ENCODE measurements around the gene CTNNA2. TPM values are rescaled to one million over a fixed set of nuclear protein-coding genes. Genes with fewer than 3 reads are reported as not detected.

Gene CTNNA2
- total and polyA plus RNA-seq, 2 of the 8 experiments (the other 6 are each of a cell fraction or from before 2014, with no cell fraction given), result 3.9 to 9.0 TPM

DNA sequence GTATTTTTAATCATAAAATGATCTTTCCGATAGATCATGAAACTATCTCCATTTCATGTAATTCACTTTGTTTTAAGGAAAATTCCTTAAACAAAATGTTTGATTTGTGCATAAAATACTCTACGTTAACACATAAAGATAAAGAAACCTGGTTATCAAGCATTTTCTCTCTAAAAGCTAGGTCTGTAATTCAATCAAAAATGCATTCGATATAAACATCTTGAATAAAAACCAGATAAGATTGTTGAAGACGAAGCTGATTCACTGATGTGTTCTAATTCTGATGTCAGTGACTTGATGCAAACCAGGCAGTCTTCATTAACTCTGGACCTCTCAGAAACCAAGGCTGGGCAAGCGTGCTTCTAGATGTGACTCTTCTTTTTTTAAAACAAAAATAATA lies 245.2 kb downstream of the CTNNA2 start:
- 77% methylated on average over 5 of the region's 5 CpGs; no CpG with 5 or more reads in 1 of the 2 experiments for WGBS, 2 experiments (ENCODE audit: extremely low coverage in 1 of 2, insufficient coverage in 1 of 2, insufficient read length in 1 of 2, insufficient replicate concordance in 2 of 2, low coverage in 1 of 2, low lambda C conversion rate in 2 of 2, missing lambda C conversion rate in 1 of 2)
- Histone ChIP-seq H3K14ac (ENCODE audit: insufficient read length) (no peak overlapping the region), H3K4me2 (ENCODE audit: insufficient read depth in 1 of 2, low read depth in 2 of 2, low read length in 2 of 2) (no peak overlapping the region), H4K8ac (ENCODE audit: extremely low read depth, insufficient read depth, low read length) (no peak overlapping the region), H3K18ac (ENCODE audit: extremely low read depth, low read length) (no peak overlapping the region), H3K23me2 (ENCODE audit: low read depth, low read length) (no peaks in the 10 kb centered on the region), H2BK15ac (ENCODE audit: low read length) (no peak overlapping the region), H3K4ac (replicated peaks; ENCODE audit: insufficient read length, low read depth, low read length) (no peak overlapping the region), H3K79me1 (ENCODE audit: low read depth, low read length) (no peaks in the 10 kb centered on the region), H3K36me3 (ENCODE audit: control insufficient read depth in 2 of 4, insufficient read depth in 4 of 4, low read length in 3 of 4) (no peaks in the 10 kb centered on the region), H3K27me3 (replicated peaks in 1 of 4; ENCODE audit: control insufficient read depth in 3 of 4, extremely low read depth in 1 of 4, insufficient read depth in 3 of 4, low read length in 3 of 4) (no peaks in the 10 kb centered on the region), H3K4me1 (replicated peaks in 1 of 4; ENCODE audit: control insufficient read depth in 3 of 4, insufficient read depth in 4 of 4, low read length in 3 of 4) (peaks cover 0 to 5% (median 0%) of the 10 kb centered on the region in 4 experiments; a peak in 1 of 7 replicates), H3K23ac (ENCODE audit: insufficient read length) (no peak overlapping the region), H3K27ac (ENCODE audit: low read depth, low read length) (no peak overlapping the region), H3K79me2 (ENCODE audit: control insufficient read depth in 1 of 2, insufficient read depth in 2 of 2, low read length in 2 of 2) (no peaks in the 10 kb centered on the region), H3K9ac (replicated peaks in 1 of 4; ENCODE audit: extremely low read depth in 1 of 4, low read depth in 3 of 4, low read length in 3 of 4) (no peak overlapping the region), H2BK120ac (replicated peaks; ENCODE audit: low read depth, low read length) (no peak overlapping the region), H2BK12ac (ENCODE audit: low read depth, low read length) (no peak overlapping the region), H2AK5ac (ENCODE audit: low read depth, low read length) (no peak overlapping the region), H4K91ac (replicated peaks; ENCODE audit: insufficient read length, low read length) (no peak overlapping the region), H3K4me3 (ENCODE audit: extremely low read depth in 1 of 4, insufficient read depth in 2 of 4, low read depth in 3 of 4, low read length in 4 of 4) (no peak overlapping the region), H3K56ac (replicated peaks; ENCODE audit: insufficient read length, low read depth, low read length) (no peak overlapping the region), H2BK5ac (ENCODE audit: low read depth, low read length) (no peak overlapping the region), H2BK20ac (ENCODE audit: low read length) (no peak overlapping the region), H2AFZ (ENCODE audit: low read length) (no peak overlapping the region), H4K20me1 (replicated peaks in 1 of 2; ENCODE audit: control insufficient read depth in 1 of 2, insufficient read depth in 2 of 2, low read length in 2 of 2) (no peaks in the 10 kb centered on the region), H4K5ac (ENCODE audit: insufficient read length, low read depth, low read length) (no peak overlapping the region), H3K9me3 (ENCODE audit: insufficient read depth in 2 of 2, low read depth in 1 of 2, low read length in 1 of 2) (no peaks in the 10 kb centered on the region)
- no peak for FAIRE-seq
- ChIA-PET POLR2A (ENCODE audit: partially characterized antibody) (no interaction called here), CTCF (ENCODE audit: partially characterized antibody) (interaction anchor here (0.9 to 1.5 kb wide), 3 partner anchors 8 to 13 kb away, joined by 3 to 4 read pairs (median 3); no protein-coding TSS in a partner anchor)
- no peak for DNase-seq (ENCODE audit: low read depth in 1 of 2, low spot score in 2 of 2)
- TF ChIP-seq SRF (IDR thresholded peaks at IDR 0.05; ENCODE audit: low read depth, low read length) (no peak), RNF2 (IDR thresholded peaks at IDR 0.05; ENCODE audit: borderline replicate concordance, low read depth, low read length, missing control alignments, poor library complexity, severe bottlenecking) (no peak), CEBPB (IDR thresholded peaks at IDR 0.05; ENCODE audit: low read depth, low read length) (no peak), MAFK (IDR thresholded peaks at IDR 0.05; ENCODE audit: low read depth, low read length) (no peak), TAF1 (IDR thresholded peaks at IDR 0.05; ENCODE audit: low read depth, low read length) (no peak), TBP (IDR thresholded peaks at IDR 0.05; ENCODE audit: low read depth, low read length) (no peak), POLR2AphosphoS5 (IDR thresholded peaks at IDR 0.05; ENCODE audit: low read depth, low read length) (no peak), RFX5 (IDR thresholded peaks at IDR 0.05; ENCODE audit: borderline replicate concordance, low read depth, low read length) (no peak), ASH2L (IDR thresholded peaks at IDR 0.05; ENCODE audit: low read length) (no peak)

All from H1 (cell line).